ENCODE measurements around the gene OTOS. TPM values are rescaled to one million over a fixed set of nuclear protein-coding genes. Genes with fewer than 3 reads are reported as not detected.

OTOS gene
- not detected for total RNA-seq
- long read RNA-seq = 0 reads

DNA sequence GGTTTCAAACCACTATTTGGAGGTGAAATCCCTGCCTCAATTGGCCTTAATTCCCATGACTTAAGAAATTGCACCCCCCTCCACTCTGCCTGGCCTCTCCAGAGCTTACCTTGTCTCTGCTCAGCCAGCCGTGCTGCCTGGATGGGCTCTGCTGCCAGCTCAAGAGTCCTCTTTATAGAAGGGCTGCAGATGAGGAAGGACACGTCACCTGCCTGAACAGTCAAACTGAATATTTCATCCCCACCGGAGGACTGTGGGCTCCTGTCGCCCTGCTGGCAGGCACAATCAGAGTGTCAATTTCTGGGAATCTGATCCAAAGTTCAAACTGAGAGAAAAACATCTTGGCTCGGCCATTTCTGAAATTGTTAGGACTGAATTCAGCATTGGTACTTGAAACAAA lies at the start of gene OTOS:
TSS of gene OTOS (minus strand) at position 148 of the 400 bp plus-strand sequence. CDS start 332 bp downstream, outside the sequence.
- ATAC-seq (no peak), DNase-seq (no peak)
- intact Hi-C loops (cut with DNase I) = loop anchor here in 1 of 2 donors (5.0 kb wide), 1 partner anchor 83 kb away; no protein-coding TSS in a partner anchor

DNA sequence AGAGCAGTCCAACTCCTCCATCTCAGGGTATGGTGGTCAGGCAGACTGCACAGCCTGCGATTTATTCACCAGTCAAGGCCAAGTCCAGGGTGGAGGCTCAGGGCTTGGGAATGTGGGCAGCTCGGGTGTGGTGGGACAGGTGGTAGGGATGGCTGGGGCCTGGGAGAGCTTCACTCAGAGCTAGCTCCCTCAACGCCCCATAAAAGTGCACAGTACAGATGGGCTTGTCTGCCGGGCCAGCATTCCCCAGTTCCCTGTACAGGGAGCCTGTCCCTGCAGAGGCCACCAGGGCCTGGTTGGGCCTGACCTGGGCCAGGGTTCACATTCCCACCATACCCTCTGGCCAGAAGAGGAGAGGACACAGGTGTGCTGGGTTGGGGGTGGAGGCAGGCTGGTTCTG lies 49.2 kb upstream of the OTOS start:
- ATAC-seq (no peak), DNase-seq (no peak)
- intact Hi-C loops (cut with DNase I) = no loop called here

GRCh38 chr2:240187989-240188590 lies 47.6 kb upstream of the OTOS start:
- intact Hi-C loops (cut with DNase I) = no loop called here
- DNase-seq = no peak
- no peak for ATAC-seq

DNA sequence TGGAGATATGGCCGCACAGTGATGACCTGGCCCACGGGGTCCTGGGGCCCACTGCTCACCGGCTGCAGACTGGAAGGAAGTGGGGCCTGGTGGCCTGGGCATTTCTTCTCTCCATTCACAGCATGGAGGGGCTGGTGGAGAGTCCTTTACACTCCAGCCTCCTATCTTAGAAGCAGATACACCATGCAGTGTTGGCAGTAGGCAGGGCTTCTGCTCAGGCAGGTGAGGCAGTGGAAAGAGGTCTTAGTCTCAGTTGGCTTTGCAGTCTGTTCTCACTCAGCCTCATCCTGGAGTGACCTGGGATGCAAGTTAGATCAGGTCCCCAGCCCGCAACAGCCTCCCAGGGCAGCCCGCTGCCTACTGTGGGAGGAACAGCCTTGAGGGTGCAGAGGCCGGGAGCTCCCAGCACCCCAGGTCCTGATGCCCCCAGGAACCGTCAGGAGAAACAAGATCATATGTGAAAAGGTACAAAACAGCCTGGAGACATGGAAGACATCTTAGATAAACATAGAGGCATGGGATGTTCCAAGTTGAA lies 45.8 kb upstream of the OTOS start:
- DNase-seq = no peak
- no peak for ATAC-seq
- intact Hi-C loops (cut with DNase I) = no loop called here

- intact Hi-C loops (cut with DNase I) = no loop called here
- ATAC-seq (no peak), DNase-seq (no peak)
Measured at GRCh38 chr2:240184656-240185055, 44.2 kb upstream of the OTOS start.

- DNase-seq = no peak
- no peak for ATAC-seq
- intact Hi-C loops (cut with DNase I) = no loop called here
Measured at GRCh38 chr2:240183875-240184590, 43.6 kb upstream of the OTOS start.

DNA sequence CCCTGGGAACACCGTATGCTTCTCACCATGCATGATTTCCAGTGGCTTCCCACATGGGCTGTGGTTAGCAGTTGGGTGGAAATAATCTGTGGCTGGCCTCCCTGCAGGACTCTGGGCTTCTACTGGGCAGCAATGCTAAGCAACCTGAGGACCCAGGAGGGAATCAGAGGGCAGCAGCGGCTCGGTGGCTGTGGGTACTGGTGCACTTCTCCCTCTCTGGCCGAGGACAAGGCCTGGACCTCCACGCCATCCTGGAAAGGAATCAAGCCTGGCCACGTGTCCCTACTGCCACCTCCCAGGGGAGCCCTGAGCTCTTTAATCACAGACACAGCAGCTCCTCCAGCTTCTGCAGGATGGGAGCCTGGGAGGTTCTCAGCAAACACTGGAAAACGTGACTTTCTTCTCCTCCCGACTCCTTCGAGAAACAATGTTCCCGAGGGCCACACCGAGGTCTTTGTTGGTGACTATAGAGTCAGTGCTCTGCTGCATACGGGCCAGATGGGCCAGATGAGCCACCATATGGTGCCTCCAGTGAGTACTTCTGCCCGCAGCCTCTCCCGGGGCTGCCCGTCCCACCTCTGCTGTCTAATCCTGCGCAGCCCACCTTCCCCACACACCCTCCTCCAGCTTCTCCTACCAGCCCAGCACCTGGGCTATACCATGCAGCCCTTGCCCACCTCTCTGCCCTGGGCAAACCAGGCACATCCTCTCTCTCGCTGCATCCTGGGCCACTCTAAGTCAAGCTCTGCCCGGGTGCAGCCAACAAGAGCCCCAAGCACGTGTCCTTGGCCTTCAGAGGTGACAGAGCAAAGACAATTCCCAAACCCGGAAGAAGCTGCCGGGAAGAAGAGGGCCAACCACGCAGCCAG lies 42.8 kb upstream of the OTOS start:
- DNase-seq (no peak), ATAC-seq (no peak)
- intact Hi-C loops (cut with DNase I) = no loop called here

- DNase-seq (no peak), ATAC-seq (no peak)
- intact Hi-C loops (cut with DNase I) = no loop called here
Measured at GRCh38 chr2:240182476-240182875, 42.0 kb upstream of the OTOS start.

GRCh38 chr2:240182001-240182400 lies 41.5 kb upstream of the OTOS start:
- intact Hi-C loops (cut with DNase I) = no loop called here
- ATAC-seq = no peak
- no peak for DNase-seq

DNA sequence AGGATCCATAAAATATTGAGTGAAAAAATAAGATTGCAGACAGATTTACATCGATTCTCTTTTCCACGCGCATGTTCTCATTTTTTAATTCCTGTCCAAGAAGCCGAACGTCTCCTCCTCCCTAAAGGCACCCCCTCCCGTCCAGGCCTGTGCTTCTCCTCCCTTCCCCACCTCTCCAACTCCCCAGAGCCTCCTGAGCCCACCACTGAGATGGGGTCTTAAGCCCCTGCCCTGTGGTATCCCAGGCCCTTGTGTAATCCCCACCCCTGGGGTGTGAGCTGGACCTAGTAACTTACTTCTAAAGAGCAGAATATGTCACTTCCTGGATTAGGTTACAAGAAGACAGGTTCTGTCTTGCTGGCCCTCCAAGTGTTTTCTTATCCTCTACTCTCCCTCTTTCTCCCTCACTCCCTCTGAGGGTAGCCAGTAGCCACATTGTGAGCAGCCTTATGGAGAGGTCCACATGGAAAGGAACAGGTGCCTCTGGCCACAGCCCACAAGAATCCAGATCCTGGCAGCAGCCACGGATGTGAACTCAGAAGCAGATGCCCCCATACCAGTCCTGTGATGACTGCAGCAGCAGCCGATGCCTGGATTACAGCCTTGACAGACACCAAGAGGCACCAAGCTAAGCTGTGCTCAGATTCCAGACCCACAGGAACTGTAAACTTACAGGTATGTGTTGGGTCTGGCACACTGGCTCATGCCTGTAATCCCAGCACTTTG lies 39.6 kb upstream of the OTOS start:
- ATAC-seq = no peak
- intact Hi-C loops (cut with DNase I) = no loop called here
- no peak for DNase-seq

- no peak for DNase-seq
- intact Hi-C loops (cut with DNase I) = no loop called here
Measured at GRCh38 chr2:240179186-240179815, 38.8 kb upstream of the OTOS start.

DNA sequence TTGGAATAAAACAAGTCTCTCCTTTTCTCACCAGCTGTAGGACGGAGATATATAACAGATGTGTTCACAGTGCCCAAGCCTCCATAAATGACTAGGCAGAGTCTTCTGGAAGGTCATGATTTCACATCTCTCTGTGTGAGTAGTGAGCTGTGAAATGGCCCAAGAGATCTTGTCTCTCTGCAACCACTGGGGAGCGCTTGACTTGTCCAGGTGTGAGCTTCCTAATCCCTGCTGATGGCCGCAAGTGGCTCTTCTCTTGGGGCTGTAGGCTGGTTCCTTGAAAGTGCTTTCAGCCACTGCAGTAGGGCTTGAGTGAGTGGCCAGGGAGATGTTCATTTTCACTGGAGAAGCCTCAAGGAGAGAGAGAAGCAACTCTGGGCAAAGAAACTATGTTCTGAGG lies 38.1 kb upstream of the OTOS start:
- ATAC-seq (no peak), DNase-seq (no peak)
- intact Hi-C loops (cut with DNase I) = no loop called here

More at GRCh38 chr2:240179186-240179815, 38.8 kb upstream of the OTOS start:
- no peak for ATAC-seq

GRCh38 chr2:240174496-240174895 lies 34.0 kb upstream of the OTOS start:
- ATAC-seq = no peak
- intact Hi-C loops (cut with DNase I) = no loop called here
- DNase-seq = no peak

- intact Hi-C loops (cut with DNase I) = no loop called here
- ATAC-seq (no peak), DNase-seq (no peak)
Measured at GRCh38 chr2:240172071-240172895, 31.8 kb upstream of the OTOS start.

- intact Hi-C loops (cut with DNase I) = no loop called here
- ATAC-seq (no peak), DNase-seq (no peak)
Measured at GRCh38 chr2:240170883-240171282, 30.4 kb upstream of the OTOS start.

- intact Hi-C loops (cut with DNase I) = no loop called here
- no peak for ATAC-seq
- no peak for DNase-seq
Measured at GRCh38 chr2:240170354-240170735, 29.9 kb upstream of the OTOS start.

DNA sequence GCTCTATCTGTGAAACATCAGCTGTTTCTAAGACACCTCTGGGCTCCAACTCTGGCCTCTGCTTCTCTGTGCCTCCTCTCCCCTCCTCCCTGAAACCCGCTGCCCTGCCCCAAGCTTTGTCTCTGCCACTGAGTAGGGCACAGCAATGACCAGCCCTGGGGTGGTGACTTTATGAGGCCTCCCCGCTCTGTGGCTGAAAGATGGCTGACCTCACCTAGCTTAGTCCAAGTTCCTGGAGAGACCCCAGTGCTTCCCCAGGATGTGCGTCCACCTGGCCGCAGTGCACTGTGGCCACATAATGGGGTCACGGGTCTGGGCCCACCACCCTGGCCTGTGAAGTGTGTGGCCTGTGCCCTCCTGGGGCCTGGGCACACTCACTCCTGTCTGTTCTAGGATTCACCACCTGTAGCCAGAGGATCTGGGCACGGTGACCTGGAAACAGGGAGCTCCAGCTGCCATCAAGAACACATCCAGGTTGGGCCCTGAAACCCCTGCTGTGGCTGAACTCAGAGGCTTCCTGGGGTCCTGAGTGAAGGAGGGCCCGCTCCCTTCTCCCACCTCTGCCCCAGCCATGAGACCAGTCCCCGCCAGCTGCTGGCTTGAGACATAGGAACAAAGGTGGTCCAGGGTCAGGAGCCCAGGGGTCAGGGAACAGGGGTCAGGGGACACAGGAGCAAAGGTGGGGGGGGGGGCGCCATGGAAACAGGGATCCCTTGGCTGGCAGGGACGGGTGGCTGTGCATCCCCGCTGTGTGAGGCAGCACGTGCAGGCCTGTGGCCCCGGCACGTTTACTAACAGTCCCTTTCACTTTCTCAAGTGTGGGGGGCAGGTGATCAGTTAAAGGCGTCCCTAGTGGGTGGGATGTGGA lies 29.3 kb upstream of the OTOS start:
- DNase-seq (no peak), ATAC-seq (no peak)
- intact Hi-C loops (cut with DNase I) = no loop called here

All from left cardiac atrium (tissue), 4 donors.